Measurements from ENCODE around the gene PPP1R1C.

Gene PPP1R1C

DNA sequence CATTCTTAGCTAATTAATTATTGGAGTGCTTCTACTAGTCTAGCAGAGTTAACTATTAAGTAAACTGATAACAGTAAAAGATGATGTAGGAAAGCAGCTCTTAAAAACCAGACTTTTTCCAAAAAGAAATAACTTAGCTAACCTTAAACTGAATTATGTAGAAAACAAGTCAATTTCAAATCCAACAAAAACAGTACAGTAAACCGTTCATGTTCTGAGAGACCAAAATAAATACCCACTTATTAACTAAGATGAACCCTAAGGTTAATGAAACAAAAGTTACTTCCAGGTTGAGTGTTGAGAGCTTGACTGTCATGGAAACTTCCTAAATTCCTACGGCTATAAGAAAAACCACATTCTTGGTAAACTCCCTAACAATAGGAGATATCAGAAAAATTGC, 181.2 kb downstream of the PPP1R1C start:
- H3K4me3 ChIP-seq (ENCODE audit: low read depth, low read length) = no peak overlapping the region
- TF ChIP-seq, protein P1, sequence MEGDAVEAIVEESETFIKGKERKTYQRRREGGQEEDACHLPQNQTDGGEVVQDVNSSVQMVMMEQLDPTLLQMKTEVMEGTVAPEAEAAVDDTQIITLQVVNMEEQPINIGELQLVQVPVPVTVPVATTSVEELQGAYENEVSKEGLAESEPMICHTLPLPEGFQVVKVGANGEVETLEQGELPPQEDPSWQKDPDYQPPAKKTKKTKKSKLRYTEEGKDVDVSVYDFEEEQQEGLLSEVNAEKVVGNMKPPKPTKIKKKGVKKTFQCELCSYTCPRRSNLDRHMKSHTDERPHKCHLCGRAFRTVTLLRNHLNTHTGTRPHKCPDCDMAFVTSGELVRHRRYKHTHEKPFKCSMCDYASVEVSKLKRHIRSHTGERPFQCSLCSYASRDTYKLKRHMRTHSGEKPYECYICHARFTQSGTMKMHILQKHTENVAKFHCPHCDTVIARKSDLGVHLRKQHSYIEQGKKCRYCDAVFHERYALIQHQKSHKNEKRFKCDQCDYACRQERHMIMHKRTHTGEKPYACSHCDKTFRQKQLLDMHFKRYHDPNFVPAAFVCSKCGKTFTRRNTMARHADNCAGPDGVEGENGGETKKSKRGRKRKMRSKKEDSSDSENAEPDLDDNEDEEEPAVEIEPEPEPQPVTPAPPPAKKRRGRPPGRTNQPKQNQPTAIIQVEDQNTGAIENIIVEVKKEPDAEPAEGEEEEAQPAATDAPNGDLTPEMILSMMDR (IDR thresholded peaks at IDR 0.05; ENCODE audit: low read depth, low read length, missing control alignments) = no peak
- DNase-seq (ENCODE audit: low read depth) = no peak

All from GM12864 (cell line).